OCI-LY3 (cell line): Measurements from ENCODE around the gene ATRX.
"Not testable (repeated sequence)": the region's sequence is repeated elsewhere in the genome, so short reads cannot be mapped to it uniquely, and the experiment has no call there.

Experiments used
- H2AFZ ChIP-seq: fragments of 200-600, 300-600 bp; shearing (Covaris generic); 2 replicates; pipeline ENCODE4 v1.6.0; 2014; ENCODE audit warnings: antibody characterized with exemption, low read depth, low read length
- H3K27ac ChIP-seq: fragments of 200-600, 300-600 bp; sonication (generic); 2 replicates; pipeline ENCODE4 v1.5.1; 2014; ENCODE audit warnings: mild to moderate bottlenecking, low read length, moderate library complexity, mixed read lengths
- H3K27me3 ChIP-seq: fragments of 200-600, 300-600 bp; sonication (generic); 2 replicates; pipeline ENCODE4 v1.6.1; 2014; ENCODE audit warnings: low read depth, low read length, mixed read lengths
- H3K36me3 ChIP-seq: fragments of 200-600, 300-600 bp; sonication (generic); replicated peaks from 2 replicates; pipeline ENCODE3; 2014; ENCODE audit warnings: low read depth, low read length, mixed read lengths
- H3K4me1 ChIP-seq: fragments of 300-600, 200-600 bp; sonication (generic); 2 replicates; pipeline ENCODE4 v1.6.1; 2014; ENCODE audit warnings: low read length, mixed read lengths
- H3K4me2 ChIP-seq: fragments of 200-600, 300-600 bp; sonication (generic); 2 replicates; pipeline ENCODE4 v1.6.1; 2014; ENCODE audit warnings: low read length, mixed read lengths
- H3K4me3 ChIP-seq: fragments of 300-600, 200-600 bp; sonication (generic); 2 replicates; pipeline ENCODE4 v1.5.1; 2014; ENCODE audit warnings: antibody characterized with exemption, mild to moderate bottlenecking, low read length, moderate library complexity
- H3K79me2 ChIP-seq: fragments of 300-600, 200-600 bp; shearing (Covaris generic); 2 replicates; pipeline ENCODE4 v1.6.1; 2014; ENCODE audit warnings: mild to moderate bottlenecking, low read length, mixed read lengths
- H3K9ac ChIP-seq: fragments of 300-600, 200-600 bp; shearing (Covaris generic); 2 replicates; pipeline ENCODE4 v1.6.0; 2014; ENCODE audit warnings: mild to moderate bottlenecking, low read length, moderate library complexity
- H3K9me3 ChIP-seq: fragments of 200-600, 300-600 bp; shearing (Covaris generic); 2 replicates; pipeline ENCODE4 v1.6.1; 2014; ENCODE audit warnings: low read length, mixed read lengths; ENCODE audit not compliant: insufficient read depth
- H4K20me1 ChIP-seq: fragments of 200-600, 300-600 bp; sonication (generic); 2 replicates; pipeline ENCODE4 v1.6.1; 2016; ENCODE audit warnings: low read length, mixed read lengths; ENCODE audit not compliant: insufficient read depth
- EZH2phosphoT487 ChIP-seq: fragments of 200-600 bp; shearing (Covaris generic); IDR thresholded peaks from 2 replicates; pipeline ENCODE4 v1.6.1; 2018; ENCODE audit warnings: antibody characterized with exemption, mixed run types, low read depth
- TF ChIP-seq, protein P1 (sequence below): fragments of 200-600, 300-600 bp; sonication (generic); IDR thresholded peaks from 2 replicates; pipeline ENCODE4 v1.5.1; 2014; ENCODE audit warnings: antibody characterized with exemption, low read length, low read depth

ATRX gene

GRCh38 chrX:77733342-77733741 is 52.7 kb downstream of the ATRX start:
- Histone ChIP-seq H3K4me2 (no peak overlapping the region), H3K79me2 (peaks cover 94% of the 10 kb centered on the region), H3K27me3 (no peaks in the 10 kb centered on the region), H3K9ac (no peak overlapping the region), H3K4me3 (no peak overlapping the region), H3K36me3 (no peaks in the 10 kb centered on the region), H3K4me1 (no peaks in the 10 kb centered on the region), H3K27ac (no peak overlapping the region), H3K9me3 (no peaks in the 10 kb centered on the region), H2AFZ (no peak overlapping the region), H4K20me1 (peaks cover 63% of the 10 kb centered on the region)
- TF ChIP-seq, protein P1, sequence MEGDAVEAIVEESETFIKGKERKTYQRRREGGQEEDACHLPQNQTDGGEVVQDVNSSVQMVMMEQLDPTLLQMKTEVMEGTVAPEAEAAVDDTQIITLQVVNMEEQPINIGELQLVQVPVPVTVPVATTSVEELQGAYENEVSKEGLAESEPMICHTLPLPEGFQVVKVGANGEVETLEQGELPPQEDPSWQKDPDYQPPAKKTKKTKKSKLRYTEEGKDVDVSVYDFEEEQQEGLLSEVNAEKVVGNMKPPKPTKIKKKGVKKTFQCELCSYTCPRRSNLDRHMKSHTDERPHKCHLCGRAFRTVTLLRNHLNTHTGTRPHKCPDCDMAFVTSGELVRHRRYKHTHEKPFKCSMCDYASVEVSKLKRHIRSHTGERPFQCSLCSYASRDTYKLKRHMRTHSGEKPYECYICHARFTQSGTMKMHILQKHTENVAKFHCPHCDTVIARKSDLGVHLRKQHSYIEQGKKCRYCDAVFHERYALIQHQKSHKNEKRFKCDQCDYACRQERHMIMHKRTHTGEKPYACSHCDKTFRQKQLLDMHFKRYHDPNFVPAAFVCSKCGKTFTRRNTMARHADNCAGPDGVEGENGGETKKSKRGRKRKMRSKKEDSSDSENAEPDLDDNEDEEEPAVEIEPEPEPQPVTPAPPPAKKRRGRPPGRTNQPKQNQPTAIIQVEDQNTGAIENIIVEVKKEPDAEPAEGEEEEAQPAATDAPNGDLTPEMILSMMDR: no peak
- no peak for TF ChIP-seq EZH2phosphoT487

GRCh38 chrX:77731821-77732419 is 54.1 kb downstream of the ATRX start:
- Histone ChIP-seq H3K4me2 (no peak overlapping the region), H4K20me1 (peaks cover 71% of the 10 kb centered on the region), H3K79me2 (peaks cover 94% of the 10 kb centered on the region)

DNA sequence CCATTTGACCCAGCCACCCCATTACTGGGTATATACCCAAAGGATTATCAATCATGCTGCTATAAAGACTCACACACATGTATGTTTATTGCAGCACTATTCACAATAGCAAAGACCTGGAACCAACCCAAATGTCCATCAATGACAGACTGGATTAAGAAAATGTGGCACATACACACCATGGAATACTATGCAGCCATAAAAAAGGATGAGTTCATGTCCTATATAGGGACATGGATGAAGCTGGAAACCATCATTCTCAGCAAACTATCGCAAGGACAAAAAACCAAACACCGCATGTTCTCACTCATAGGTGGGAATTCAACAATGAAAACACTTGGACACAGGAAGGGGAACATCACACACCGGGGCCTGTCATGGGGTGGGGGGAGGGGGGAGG is 59.9 kb downstream of the ATRX start:
- not testable (repeated sequence) for H3K4me1 ChIP-seq, H3K9me3 ChIP-seq, H3K4me2 ChIP-seq, H3K36me3 ChIP-seq, H3K9ac ChIP-seq, H2AFZ ChIP-seq, H3K27ac ChIP-seq, H3K4me3 ChIP-seq, H3K27me3 ChIP-seq
- Histone ChIP-seq H3K79me2 (peaks cover 94% of the 10 kb centered on the region), H4K20me1 (peaks cover 63% of the 10 kb centered on the region)

More at GRCh38 chrX:77731821-77732419, 54.1 kb downstream of the ATRX start:
- H3K27me3 ChIP-seq: no peaks in the 10 kb centered on the region
- H3K4me3 ChIP-seq: no peak overlapping the region
- no peaks in the 10 kb centered on the region for H3K9me3 ChIP-seq
- no peak for TF ChIP-seq EZH2phosphoT487
- TF ChIP-seq, protein P1: no peak
- no peak overlapping the region for H3K9ac ChIP-seq
- no peaks in the 10 kb centered on the region for H3K36me3 ChIP-seq
- no peaks in the 10 kb centered on the region for H3K4me1 ChIP-seq
- no peak overlapping the region for H2AFZ ChIP-seq
- no peak overlapping the region for H3K27ac ChIP-seq

GRCh38 chrX:77723681-77724080 is 62.3 kb downstream of the ATRX start:
- H3K4me3 ChIP-seq: no peak overlapping the region
- peaks cover 62% of the 10 kb centered on the region for H4K20me1 ChIP-seq
- H3K79me2 ChIP-seq: peaks cover 94% of the 10 kb centered on the region
- H3K36me3 ChIP-seq: peaks cover 3% of the 10 kb centered on the region
- H2AFZ ChIP-seq: no peak overlapping the region
- H3K27ac ChIP-seq: no peak overlapping the region
- no peaks in the 10 kb centered on the region for H3K4me1 ChIP-seq
- no peaks in the 10 kb centered on the region for H3K27me3 ChIP-seq
- no peak overlapping the region for H3K4me2 ChIP-seq
- TF ChIP-seq, protein P1: no peak
- no peak for TF ChIP-seq EZH2phosphoT487
- no peak overlapping the region for H3K9ac ChIP-seq
- H3K9me3 ChIP-seq: no peaks in the 10 kb centered on the region
